IPS-11a (cell line): ENCODE data around the gene LHX4.

Experiments
- H3K4me3 ChIP-seq: one replicate; pipeline ENCODE4 v1.5.1; 2013; ENCODE audit warnings: low read depth, low read length, control low read depth

The LHX4 gene

DNA sequence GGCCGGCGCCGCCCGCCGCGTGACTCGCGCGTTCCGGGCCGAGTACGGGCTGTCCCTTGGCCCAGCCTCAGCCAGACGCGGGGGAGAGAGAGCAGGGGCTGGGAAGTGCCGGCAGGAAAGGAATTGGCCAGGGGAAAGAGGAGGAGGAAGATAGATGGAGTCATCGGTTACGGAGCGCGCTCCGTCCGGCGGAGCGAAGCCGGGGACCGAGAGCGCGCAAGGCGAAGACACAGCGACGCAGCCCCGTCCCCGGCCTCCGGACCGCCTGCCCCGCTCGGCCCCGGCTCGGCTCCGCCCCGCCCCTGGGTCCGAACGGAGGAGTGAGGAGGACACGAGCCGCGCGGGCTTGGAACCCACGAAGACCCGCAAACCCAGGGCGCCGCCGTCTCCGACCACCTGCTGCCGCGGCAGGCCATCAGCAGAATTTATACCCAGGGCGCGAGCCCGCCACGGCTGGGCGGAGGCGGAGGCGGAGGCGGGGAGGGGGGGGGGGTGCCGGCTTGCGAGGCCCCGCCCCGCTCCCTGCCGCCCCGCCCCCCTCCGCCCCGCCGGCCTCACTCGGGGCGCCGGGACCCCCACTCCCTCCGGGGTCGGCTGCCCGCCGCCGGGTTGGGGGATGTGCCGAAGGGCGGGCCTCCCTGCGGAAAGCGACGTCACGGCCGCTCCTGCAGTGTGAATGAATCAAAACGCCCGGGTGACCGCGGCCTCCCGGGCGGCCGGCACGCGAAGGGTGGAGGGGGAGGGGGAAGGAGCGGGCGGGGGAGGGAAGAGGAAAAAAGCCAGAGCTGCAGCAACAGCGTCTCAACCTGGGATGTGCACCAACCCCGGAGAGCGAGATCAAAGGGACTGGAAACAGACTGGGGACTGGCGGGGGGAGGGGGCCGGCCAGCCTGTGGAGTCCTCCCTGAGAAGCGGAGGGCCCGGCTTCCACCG, at the start of gene LHX4:
Gene LHX4, plus strand, starts transcription at position 782 of the 933 bp plus-strand sequence. CDS start 266 bp downstream, outside the sequence.
- peak within 1 kb of the TSS; percentile 53 for H3K4me3 ChIP-seq

GRCh38 chr1:180181048-180181447, 49.0 kb upstream of the LHX4 start:
- H3K4me3 ChIP-seq = no peak overlapping the region

GRCh38 chr1:180181996-180182642, 47.9 kb upstream of the LHX4 start:
- H3K4me3 ChIP-seq = no peak overlapping the region

GRCh38 chr1:180182643-180183311, 47.3 kb upstream of the LHX4 start:
- H3K4me3 ChIP-seq = no peak overlapping the region

DNA sequence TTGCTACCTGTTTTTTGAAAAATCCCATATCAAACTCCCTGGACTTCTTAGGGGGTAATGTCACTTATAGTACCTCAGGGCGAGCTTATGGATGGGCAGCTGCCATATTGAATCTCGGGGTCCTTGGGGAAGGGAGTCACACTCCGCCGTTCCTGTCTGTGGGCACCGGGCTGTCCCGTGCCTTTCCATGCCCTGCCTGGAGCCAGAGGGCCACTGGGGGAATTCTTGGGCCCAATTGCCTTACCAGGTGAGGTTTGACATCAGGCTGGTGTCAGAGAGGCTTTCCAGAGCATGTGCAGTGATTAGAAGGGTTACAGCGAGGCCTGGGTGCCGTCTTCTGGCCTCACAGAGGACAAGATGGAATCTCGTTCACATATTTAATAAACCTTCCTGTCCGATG, 46.6 kb upstream of the LHX4 start:
- no peak overlapping the region for H3K4me3 ChIP-seq

DNA sequence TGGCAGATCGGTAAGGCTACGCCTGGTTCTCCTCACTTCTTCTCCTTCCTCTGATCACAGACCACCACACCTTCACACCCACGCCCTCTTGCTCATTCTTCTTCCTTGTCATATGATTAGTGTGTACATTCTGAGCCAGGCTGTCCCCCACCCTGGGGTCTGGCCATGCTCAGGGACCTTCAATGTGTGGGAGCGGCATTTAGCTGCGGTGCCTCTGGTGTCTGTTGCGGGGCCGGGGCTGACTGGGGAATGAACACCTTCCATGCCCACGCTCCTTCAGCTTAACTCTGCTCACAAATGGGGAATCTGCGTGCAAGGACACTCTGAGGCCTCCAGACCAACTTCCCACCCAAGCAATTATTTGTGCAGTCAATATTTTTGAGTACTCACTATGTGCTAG, 46.0 kb upstream of the LHX4 start:
- H3K4me3 ChIP-seq = no peak overlapping the region

- H3K4me3 ChIP-seq = no peak overlapping the region
Observed at GRCh38 chr1:180185281-180185680, 44.8 kb upstream of the LHX4 start.

DNA sequence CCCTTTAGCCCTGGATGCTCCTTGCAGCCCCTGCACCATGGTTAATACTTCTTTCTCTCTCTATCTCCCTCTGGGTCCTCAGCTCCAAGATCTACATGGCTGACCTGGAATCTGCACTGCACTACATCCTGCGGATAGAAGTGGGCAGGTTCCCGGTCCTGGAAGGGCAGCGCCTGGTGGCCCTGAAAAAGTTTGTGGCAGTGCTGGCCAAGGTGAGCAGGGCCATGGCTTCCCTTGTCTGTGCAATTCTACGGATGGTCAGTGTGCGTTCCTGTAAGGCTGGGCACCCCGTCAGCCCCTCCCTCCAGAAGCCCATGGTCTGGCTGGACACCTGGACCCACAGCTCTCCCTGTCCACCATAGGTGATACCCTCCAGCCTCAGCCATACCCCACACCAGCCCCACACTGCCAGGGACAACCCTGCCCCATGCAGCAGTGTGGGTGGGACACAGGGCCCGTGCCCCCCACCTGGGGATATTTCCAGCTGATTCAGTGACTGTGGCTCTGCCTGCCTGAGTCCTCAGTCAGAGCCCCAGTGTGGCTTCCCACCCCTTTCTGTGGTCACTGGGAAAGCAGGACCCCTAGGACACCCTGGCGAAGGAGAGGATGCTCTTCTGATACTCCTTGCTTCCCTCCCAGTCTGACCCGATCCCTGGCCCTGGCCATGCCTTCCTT, 44.0 kb upstream of the LHX4 start:
- no peak overlapping the region for H3K4me3 ChIP-seq

GRCh38 chr1:180186831-180187230, 43.2 kb upstream of the LHX4 start:
- no peak overlapping the region for H3K4me3 ChIP-seq

GRCh38 chr1:180187626-180188025, 42.4 kb upstream of the LHX4 start:
- no peak overlapping the region for H3K4me3 ChIP-seq

GRCh38 chr1:180188091-180188506, 42.0 kb upstream of the LHX4 start:
- H3K4me3 ChIP-seq = no peak overlapping the region

DNA sequence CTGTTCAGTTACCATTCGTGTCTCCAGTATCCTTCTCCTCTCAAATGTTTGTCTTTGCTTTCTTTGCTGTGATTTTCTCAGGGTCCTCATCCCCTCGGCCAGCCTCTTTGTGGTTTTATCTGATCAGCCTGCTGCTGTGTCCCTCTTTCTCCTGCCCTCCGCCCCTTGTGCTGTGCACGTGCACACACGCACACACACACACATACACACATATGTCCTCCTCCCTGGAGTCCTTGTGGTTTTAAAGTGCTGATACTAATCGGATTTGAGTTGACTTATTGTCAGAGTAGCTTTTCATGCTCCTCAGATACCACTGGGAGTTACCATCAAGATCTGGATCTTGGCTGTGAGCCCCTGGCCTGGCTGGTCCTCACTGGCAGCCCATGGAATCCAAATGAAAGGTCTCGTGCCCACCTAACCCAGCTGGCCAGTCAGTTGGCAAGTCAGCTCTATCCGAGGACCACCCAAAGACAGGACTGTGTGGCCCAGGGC, 41.3 kb upstream of the LHX4 start:
- no peak overlapping the region for H3K4me3 ChIP-seq

DNA sequence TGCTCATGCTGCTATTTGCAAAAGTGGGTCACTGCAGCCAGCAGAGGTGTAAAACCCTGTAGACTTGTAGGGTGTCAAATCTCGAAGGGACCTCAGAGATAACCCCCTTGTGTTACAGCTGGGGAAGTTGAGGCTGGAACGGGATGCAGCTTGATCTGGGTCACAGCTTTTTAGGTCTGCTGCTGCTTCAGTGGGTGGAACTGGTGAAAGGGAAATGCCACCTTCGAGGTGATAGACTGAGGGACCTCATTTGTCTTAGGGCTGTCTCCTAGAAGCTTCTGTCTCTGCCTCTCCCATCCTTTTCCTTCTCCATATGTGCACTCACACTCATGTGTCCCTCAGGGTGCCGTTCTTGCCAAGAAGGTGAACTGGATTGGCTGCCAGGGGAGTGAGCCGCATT, 40.0 kb upstream of the LHX4 start:
- H3K4me3 ChIP-seq = no peak overlapping the region

- H3K4me3 ChIP-seq = no peak overlapping the region
Observed at GRCh38 chr1:180192172-180192571, 37.9 kb upstream of the LHX4 start.

DNA sequence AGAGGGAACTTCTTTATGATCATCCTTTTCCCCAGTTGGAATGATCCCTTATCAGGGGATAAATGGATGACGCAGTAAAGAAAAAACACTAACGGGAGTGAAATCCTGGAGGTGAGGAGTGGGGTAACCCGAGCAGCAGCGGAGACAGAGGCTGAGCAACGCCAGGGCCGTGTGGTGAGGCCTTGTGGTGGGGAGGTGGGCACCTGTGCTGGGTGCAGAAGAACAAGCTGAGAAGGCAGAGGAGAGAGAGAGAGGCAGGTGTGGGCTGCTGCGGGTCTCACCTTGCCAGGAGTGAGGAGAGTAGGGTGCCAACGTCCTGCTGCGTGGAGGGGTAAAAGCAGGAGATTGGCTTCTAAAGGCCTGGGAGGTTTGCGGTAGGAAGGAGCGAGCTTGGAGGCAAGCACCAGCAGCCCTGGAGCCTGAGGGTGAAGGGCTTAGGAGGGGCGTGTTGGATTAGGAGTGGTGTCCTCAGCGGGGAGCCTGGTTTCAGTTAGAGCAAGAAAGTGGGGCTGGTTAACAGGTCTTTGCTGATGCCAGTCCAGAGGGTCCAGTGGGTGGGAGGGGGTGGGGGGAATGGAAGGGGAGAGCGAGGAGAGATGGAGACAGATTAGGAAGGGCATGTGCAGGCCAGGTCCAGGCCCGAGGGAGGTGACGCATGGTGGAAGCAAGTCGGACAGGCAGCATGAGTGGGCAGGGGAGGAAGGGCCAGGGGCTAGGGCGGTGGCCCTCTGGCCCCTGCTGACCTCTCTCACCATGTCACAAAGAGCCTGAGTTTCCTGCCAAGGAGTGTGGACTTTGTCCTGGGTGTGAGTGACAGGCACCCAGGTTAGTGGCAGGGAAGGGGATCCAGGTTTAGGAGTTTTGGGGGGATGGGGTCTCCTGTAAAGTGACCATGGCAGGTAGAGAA, 36.7 kb upstream of the LHX4 start:
- no peak overlapping the region for H3K4me3 ChIP-seq

GRCh38 chr1:180194048-180194425, 36.0 kb upstream of the LHX4 start:
- no peak overlapping the region for H3K4me3 ChIP-seq

DNA sequence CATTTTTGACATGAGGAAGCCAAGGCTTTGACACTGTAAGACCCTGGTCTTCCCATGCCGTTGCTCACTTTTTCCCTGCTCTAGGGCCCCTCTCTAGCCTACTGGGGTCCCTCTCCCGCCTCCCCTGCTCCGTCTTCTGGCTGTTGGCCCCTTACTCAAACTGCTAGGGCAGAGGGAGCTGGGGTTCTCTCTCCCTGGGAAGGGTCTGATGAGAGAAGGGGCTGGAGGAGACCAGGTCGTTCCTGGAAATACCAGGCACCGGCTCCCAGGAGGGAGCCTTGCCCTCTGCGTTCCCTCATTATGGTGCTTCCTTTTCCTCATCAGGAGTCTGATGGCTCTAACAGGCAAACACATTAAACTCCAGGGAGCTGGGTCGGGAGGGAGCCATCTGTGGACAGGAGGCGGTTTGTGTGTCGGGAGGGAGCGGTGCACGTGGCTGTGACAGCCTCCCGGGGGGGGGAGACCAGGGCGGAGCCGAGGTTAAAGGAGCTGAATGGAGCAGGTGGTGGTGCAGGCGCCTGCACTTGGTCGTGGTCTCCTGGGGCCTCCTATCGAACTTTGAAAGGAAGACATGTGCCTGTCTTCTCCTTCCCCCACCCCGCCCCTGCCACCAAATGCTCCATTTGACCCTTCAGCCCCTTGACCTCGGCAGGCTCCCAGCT, 35.4 kb upstream of the LHX4 start:
- H3K4me3 ChIP-seq = no peak overlapping the region

- H3K4me3 ChIP-seq = no peak overlapping the region
Observed at GRCh38 chr1:180195401-180195800, 34.7 kb upstream of the LHX4 start.

DNA sequence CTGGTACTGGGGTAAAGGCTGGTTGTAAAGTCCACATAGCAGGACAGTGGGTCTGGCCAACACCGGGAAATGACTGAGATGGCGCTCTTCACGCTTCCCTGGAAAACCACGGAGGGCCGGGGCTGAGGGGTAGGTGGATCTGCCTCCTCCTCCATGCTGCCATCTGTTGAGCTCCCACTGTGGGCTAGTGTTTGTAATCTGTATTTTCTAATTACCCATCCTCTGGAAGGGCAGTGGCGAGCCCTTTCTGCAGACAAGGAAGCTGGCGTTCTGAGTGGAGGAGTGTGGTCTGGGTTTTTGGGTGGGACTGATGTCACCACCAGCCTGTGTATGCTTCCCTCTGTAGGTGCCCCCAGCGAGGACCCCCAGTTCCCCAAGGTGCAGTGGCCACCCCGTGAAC, 34.1 kb upstream of the LHX4 start:
- no peak overlapping the region for H3K4me3 ChIP-seq
